ENCODE measurements around the gene ZSCAN26.

ZSCAN26 gene

GRCh38 chr6:28266962-28267694 lies at the start of gene ZSCAN26:
ZSCAN26 (plus strand) TSS chr6:28267143; CDS start chr6:28271920, 4,777 bp downstream.
- peak; percentile 88 for DNase-seq (ENCODE audit: low read depth)

- DNase-seq (ENCODE audit: low read depth) = no peak
Measured at GRCh38 chr6:28217890-28218289, 49.1 kb upstream of the ZSCAN26 start.

GRCh38 chr6:28218312-28219248 lies 48.4 kb upstream of the ZSCAN26 start:
- DNase-seq (ENCODE audit: low read depth) = peak; percentile 47

- DNase-seq (ENCODE audit: low read depth) = no peak
Measured at GRCh38 chr6:28220257-28221133, 46.4 kb upstream of the ZSCAN26 start.

GRCh38 chr6:28224131-28225055 lies 42.5 kb upstream of the ZSCAN26 start:
- DNase-seq (ENCODE audit: low read depth) = no peak

- peak; percentile 82 for DNase-seq (ENCODE audit: low read depth)
Measured at GRCh38 chr6:28225056-28225834, 41.7 kb upstream of the ZSCAN26 start, which contains the start of gene ZSCAN9. ZSCAN9 (plus strand) TSS chr6:28225275; CDS start chr6:28227085, 1,810 bp downstream.

- DNase-seq (ENCODE audit: low read depth) = no peak
Measured at GRCh38 chr6:28226460-28226859, 40.5 kb upstream of the ZSCAN26 start.

GRCh38 chr6:28232785-28233184 lies 34.2 kb upstream of the ZSCAN26 start:
- DNase-seq (ENCODE audit: low read depth) = no peak

GRCh38 chr6:28235912-28236452 lies 31.0 kb upstream of the ZSCAN26 start:
- no peak for DNase-seq (ENCODE audit: low read depth)

- DNase-seq (ENCODE audit: low read depth) = no peak
Measured at GRCh38 chr6:28239636-28240035, 27.3 kb upstream of the ZSCAN26 start.

GRCh38 chr6:28240471-28240870 lies 26.5 kb upstream of the ZSCAN26 start:
- no peak for DNase-seq (ENCODE audit: low read depth)

GRCh38 chr6:28243946-28244345 lies 23.0 kb upstream of the ZSCAN26 start:
- no peak for DNase-seq (ENCODE audit: low read depth)

- DNase-seq (ENCODE audit: low read depth) = no peak
Measured at GRCh38 chr6:28245206-28245941, 21.6 kb upstream of the ZSCAN26 start.

GRCh38 chr6:28248916-28249315 lies 18.0 kb upstream of the ZSCAN26 start:
- DNase-seq (ENCODE audit: low read depth) = no peak

GRCh38 chr6:28250747-28251146 lies 16.2 kb upstream of the ZSCAN26 start:
- no peak for DNase-seq (ENCODE audit: low read depth)

GRCh38 chr6:28251661-28252008 lies 15.3 kb upstream of the ZSCAN26 start:
- DNase-seq (ENCODE audit: low read depth) = peak; percentile 31

GRCh38 chr6:28252009-28252975 lies 14.7 kb upstream of the ZSCAN26 start, which contains the start of gene ZKSCAN4:
ZKSCAN4 (minus strand) TSS chr6:28252269; CDS start chr6:28251980, 289 bp downstream.
- peak; percentile 92 for DNase-seq (ENCODE audit: low read depth)

GRCh38 chr6:28254121-28254519 lies 12.8 kb upstream of the ZSCAN26 start:
- no peak for DNase-seq (ENCODE audit: low read depth)

Measured in iris pigment epithelial cell (primary cell).